ENCODE data around the gene NR2F2.

The NR2F2 gene

DNA sequence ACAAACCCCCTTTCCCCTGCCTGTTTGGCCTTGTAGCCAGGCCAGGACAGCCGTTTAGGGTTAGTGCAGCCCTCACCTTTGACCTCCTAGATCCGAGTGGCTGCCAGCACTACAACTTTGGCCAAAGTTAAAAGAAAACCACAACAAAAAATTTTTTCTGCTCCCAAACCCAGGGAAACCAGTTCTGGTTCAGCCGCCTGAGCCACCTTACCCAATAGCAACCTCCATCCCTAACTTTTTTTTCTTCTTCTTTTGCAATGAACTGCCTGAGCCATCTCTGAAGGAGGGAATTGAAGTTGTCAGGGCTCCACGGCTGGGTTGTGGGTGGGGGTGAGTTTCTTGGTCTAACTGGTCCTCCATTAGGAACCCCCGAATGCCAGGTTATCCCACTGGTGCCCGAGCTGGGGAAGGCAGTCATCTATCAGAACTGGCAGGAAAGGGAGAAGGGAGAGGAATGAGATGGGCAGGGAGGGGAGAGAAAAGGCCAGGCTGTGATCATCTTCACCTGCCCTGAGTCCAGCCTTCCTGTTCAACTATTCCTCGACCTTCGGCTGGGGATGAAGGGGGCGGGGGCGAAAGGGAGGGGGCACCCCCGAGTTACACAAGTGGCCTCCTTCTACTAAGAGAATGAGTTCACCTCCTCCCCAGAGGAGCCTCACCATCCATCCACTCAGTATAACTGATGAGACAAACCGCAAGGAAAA lies 6.2 kb upstream of the NR2F2 start:
- Mint-ChIP-seq H3K27ac (no peak overlapping the region), H3K4me1 (peaks cover 2% of the 10 kb centered on the region), H3K4me3 (no peak overlapping the region), H3K36me3 (ENCODE audit: low read depth) (no peaks in the 10 kb centered on the region), H3K9me3 (peaks cover 5% of the 10 kb centered on the region), H3K27me3 (peaks cover 83% of the 10 kb centered on the region)
- ATAC-seq (no peak), DNase-seq (no peak)

DNA sequence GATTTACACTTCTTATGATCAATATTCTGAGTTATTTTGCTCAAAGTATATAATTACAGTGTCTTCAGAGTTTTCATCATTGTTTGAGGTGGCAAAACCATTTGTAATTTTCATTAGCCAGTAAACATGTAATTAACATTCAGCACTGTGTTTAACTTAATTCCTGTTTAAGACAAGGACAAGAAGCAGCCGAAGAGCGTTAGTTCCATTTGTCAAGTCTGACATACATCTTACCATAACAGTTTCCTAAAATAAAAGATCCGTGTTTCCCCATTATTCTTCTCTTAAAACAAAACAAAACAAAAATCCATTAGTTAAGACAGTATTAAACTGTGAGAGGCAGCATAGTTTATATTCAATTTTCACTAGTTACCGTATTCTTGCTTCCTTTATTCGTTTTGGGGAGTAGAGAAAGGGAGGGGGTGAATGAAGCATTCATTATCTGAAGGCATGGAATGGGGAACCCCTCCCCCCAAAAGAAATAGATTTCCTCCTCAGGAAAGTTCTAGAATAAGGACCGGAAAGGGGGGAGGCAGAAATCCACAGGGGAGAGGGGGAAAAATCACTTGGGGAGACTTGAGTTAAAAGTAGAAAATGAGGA lies 5.5 kb upstream of the NR2F2 start:
- Mint-ChIP-seq H3K27me3 (peaks cover 86% of the 10 kb centered on the region), H3K4me3 (no peak overlapping the region), H3K36me3 (ENCODE audit: low read depth) (peaks cover 2% of the 10 kb centered on the region), H3K27ac (no peak overlapping the region), H3K9me3 (peaks cover 5% of the 10 kb centered on the region), H3K4me1 (peaks cover 8% of the 10 kb centered on the region)
- DNase-seq, result no peak
- no peak for ATAC-seq

DNA sequence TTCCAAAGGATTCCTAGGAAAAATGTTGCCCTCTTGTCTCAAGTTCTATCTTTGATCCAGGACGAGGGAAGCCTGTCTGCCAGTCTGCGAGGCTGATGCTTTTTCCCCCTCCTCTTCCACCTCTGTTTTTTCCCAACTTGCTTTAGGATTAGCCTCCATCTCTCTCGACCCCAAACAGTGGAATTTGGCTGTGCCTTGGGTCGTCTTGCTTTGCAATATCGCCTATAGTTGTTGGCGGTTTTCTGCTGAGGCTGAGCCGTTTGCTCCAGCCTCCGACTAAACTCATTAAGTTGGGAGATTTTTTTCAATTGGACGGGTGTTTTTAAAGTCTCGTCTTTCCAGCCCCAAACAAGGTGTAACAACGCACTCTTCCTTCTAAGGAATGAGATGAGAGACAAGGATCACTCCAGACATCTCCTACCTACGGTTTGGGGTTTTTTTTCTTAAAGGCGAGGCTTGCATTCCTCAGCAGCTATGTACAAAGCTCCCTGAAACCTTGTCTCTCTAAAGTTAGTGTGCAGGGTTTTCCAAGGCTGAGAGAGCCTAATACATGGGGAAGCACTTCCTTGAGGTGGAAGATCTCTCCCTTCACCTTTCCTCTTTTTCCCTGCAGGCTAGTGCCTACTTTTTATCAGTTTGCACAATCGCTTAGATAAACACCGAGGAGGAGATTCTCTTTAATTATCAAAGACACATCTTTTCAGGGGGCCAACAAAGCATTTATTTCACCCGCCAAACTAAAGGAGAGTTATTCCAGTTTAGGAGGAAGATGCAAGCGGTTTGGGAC lies 4.8 kb upstream of the NR2F2 start:
- DNase-seq (no peak), ATAC-seq (no peak)
- H3K9me3 Mint-ChIP-seq, result peaks cover 5% of the 10 kb centered on the region
- no peak overlapping the region for H3K4me3 Mint-ChIP-seq
- H3K36me3 Mint-ChIP-seq (ENCODE audit: low read depth), result peaks cover 2% of the 10 kb centered on the region
- no peak overlapping the region for H3K27ac Mint-ChIP-seq
- peaks cover 11% of the 10 kb centered on the region for H3K4me1 Mint-ChIP-seq
- peaks cover 86% of the 10 kb centered on the region for H3K27me3 Mint-ChIP-seq

DNA sequence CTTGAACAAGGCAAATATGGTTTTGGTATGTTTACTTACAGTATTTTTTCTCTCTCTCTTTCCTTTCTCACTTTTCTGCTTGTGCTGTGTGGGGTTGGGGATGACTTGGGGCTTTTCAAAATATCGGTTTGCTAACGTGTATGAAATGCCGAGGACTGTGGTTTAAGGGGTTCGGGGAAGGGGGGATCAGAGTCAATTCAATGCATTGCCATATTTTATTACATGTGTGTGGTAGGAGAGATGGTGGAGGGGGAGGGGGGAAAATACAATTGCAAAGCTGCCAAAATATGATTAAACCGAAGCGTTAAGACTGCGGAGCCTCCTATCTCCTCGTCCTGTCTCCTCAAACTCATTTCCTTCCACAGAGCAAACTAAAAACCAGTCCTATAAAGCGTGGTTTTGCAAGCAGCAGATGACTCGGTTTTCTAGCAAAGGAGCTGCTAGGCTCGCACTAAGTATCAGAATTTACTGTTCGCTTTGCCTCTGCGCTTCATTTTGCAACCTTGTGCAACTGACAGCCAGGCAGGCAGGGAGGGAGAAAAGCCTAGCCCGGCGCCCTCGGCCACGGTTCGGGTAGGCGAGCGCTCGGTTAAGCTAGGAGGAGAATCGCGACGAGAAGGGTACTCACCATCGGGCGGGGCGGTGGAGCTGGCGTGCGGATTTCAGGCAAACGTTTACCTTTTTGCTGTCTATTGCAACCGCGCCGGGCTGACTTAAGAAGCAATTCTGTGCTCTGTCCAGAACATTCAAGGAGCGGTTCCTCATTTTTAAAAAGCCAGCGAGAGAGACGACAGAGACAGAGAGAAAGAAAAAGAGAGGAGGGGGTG lies 4.0 kb upstream of the NR2F2 start:
- no peak overlapping the region for H3K4me3 Mint-ChIP-seq
- no peak for ATAC-seq
- H3K27me3 Mint-ChIP-seq, result peaks cover 85% of the 10 kb centered on the region
- no peak for DNase-seq
- H3K27ac Mint-ChIP-seq, result no peak overlapping the region
- peaks cover 5% of the 10 kb centered on the region for H3K9me3 Mint-ChIP-seq
- H3K36me3 Mint-ChIP-seq (ENCODE audit: low read depth), result peaks cover 2% of the 10 kb centered on the region
- H3K4me1 Mint-ChIP-seq, result peaks cover 16% of the 10 kb centered on the region

DNA sequence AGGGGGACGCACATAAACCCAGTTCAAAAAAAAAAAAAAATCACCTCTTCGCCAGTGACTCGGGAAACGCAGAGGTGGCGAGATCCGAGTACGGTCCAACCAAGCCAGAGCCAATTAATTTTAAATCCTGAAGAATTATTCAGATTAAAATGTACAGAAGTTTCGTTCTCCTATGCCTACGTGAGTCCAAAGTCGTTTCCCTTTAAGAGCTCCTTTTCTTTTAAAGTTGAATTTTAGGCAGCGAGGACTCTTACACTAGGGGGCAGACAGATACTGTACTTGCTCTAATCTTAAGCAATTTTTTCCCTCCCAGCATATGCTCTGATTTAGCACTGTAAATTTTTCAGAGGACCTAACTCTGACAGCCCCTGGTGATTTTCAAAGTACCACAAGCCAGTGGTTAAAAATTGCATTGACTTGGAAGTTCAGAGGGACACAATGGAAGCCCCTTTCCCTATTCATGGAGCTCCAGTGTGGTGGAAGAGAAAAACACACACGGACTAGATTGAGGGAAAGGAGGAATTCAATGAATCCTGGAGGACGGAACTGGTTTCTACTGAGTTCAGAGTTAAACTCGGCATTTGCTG lies 3.3 kb upstream of the NR2F2 start:
- Mint-ChIP-seq H3K27ac (no peak overlapping the region), H3K9me3 (peaks cover 5% of the 10 kb centered on the region), H3K4me1 (peaks cover 18% of the 10 kb centered on the region), H3K27me3 (peaks cover 85% of the 10 kb centered on the region), H3K4me3 (no peak overlapping the region), H3K36me3 (ENCODE audit: low read depth) (peaks cover 2% of the 10 kb centered on the region)
- DNase-seq (no peak), ATAC-seq (peak; percentile 33)

DNA sequence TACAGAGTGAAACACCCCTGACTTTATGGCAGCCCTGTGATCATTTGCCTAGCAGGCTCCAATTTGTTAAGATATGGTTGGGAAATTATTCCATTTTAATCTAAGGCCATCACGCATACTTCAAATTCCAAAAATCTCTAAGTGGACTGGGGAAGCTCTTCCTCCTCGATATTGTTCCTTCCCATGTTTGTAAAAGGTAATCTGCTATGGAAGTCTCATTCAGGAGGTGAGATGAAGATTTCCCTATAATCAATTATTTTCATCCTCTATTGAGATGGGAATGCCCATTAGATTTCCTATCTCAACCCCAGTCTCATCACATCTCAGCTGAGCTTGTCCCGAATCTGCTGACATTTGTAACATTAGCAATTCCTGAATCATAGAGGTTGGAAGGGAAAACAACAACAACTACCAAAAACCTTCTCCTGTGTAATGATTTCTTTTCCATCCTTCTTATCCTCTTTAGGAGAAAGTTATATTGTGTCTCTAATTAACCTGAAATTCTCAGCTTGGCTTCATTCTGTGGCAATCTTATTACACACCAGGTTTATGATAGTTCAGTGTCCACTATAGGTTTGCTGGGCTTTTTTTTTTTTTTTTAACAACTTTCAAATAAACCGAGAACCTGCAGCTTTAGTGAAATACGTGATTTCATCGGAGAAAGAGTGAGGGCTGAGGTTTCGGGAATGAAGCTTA lies 2.2 kb upstream of the NR2F2 start:
- H3K4me3 Mint-ChIP-seq, result no peak overlapping the region
- DNase-seq (no peak), ATAC-seq (no peak)
- H3K27me3 Mint-ChIP-seq, result peaks cover 90% of the 10 kb centered on the region
- H3K27ac Mint-ChIP-seq, result no peak overlapping the region
- peaks cover 5% of the 10 kb centered on the region for H3K36me3 Mint-ChIP-seq (ENCODE audit: low read depth)
- peaks cover 5% of the 10 kb centered on the region for H3K9me3 Mint-ChIP-seq
- H3K4me1 Mint-ChIP-seq, result peaks cover 25% of the 10 kb centered on the region

DNA sequence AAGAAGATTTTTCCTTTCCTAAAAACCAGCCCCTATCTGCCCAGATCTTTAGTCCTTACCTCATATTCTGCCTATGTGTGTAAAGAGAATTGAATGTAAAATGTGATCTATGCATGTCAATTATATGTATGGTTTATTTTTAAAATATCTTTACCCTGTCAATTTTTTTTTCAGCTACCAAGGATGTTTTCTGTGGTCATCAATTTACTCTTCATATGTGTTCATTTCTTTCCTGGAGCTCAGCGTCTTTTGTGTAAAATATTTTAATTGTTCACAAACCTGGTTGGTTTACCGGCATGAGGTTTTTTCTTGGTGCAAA lies 1.7 kb upstream of the NR2F2 start:
- DNase-seq, result no peak
- Mint-ChIP-seq H3K4me3 (no peak overlapping the region), H3K9me3 (peaks cover 5% of the 10 kb centered on the region), H3K27me3 (peaks cover 89% of the 10 kb centered on the region), H3K27ac (no peak overlapping the region), H3K36me3 (ENCODE audit: low read depth) (peaks cover 5% of the 10 kb centered on the region), H3K4me1 (peaks cover 26% of the 10 kb centered on the region)
- no peak for ATAC-seq

DNA sequence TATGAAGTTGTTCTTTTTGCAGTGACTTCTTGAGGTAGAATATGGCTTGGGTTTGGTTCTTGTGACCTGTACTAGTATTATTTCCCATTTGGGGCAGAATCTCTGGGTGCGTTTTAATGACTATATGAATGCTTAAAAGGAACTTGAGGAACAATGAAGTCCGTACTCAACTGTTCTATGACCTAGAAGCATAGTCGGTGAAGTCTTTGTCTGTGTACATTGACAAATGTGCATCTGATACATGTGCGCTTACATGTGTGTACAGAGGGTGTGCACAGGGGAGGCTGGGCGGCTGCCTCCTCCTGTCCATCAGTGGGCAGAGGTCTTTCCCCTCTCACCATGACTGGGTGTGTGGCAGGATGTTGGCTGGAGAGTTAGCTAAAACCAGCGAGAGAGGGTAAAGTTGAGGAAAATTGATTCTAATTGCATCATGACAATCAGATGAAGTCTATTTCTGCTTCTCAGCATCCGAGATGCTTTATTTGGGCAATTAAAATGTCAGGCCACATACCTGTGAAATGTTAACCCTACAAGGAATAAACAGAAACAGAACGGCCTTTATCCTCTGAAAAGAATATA lies 1.0 kb upstream of the NR2F2 start:
- Mint-ChIP-seq H3K4me3 (no peak overlapping the region), H3K4me1 (peaks cover 26% of the 10 kb centered on the region), H3K27me3 (peaks cover 89% of the 10 kb centered on the region), H3K9me3 (peaks cover 5% of the 10 kb centered on the region), H3K36me3 (ENCODE audit: low read depth) (peaks cover 5% of the 10 kb centered on the region), H3K27ac (no peak overlapping the region)
- ATAC-seq, result no peak
- DNase-seq, result no peak

DNA sequence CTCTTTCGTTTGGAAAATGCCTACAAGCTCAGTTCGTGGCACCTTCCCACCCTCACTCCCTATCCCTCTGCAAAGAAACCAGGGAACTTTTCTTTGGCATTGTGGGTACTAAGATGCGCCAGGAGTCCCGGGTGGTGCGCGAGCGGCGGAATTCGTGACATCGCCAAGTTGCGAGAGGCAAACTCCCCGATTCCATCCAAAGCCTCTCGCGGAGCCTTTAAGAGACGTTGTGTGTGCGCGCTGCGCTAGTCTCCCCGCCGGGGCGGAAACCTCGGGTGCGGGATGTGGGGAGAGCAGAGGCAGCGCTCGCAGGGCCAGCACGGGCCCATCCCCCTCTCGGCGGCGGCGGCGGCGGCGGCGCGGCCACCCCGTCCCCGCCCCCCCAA lies 443 bp upstream of the NR2F2 start:
- Mint-ChIP-seq H3K9me3 (peaks cover 5% of the 10 kb centered on the region), H3K36me3 (ENCODE audit: low read depth) (peaks cover 5% of the 10 kb centered on the region), H3K27ac (no peak overlapping the region), H3K27me3 (peaks cover 87% of the 10 kb centered on the region), H3K4me3 (peak overlapping the region; percentile 49), H3K4me1 (peaks cover 26% of the 10 kb centered on the region)
- ATAC-seq (no peak), DNase-seq (no peak)

DNA sequence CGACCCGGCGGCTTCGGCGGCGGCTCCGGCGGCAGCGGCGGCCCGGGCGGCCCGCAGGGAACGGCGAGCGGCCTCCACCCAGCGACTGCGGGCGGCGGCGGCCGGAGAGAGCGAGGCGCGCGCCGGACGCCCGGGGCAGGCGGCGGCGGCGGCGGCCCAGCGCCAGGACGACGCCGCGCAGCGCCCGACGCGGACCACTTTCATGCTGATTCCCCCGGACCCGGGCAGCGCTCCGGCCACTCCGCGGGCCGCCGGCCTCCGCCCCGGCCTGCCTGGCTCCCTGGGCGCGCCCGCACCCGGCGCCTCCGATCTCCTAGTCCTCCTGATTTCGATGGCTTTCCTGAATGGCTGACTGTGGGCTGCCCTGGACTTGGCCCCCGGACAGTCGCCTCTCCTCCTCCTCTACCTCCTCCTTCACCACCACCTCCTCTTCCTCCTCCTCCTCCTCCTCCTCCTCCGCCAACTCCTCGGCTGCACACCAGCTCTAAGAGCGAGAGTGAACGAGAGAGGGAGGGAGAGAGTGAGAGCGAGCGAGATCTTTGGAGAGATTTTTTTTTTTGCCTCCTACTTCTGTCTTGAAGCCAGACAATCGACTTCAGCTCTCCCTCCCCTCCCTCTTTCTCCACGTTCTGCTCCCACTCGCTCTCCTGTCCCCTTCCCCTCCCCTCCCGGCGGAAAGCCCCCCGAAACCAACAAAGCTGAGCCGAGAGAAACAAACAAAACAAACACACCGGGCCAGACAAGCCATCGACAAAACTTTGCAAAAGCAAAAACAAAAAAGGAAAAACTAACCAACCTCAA lies 844 bp downstream of the NR2F2 start:
- no peak for ATAC-seq
- Mint-ChIP-seq H3K9me3 (peaks cover 5% of the 10 kb centered on the region), H3K36me3 (ENCODE audit: low read depth) (peaks cover 5% of the 10 kb centered on the region), H3K27me3 (peaks cover 86% of the 10 kb centered on the region), H3K27ac (peak overlapping the region; percentile 11), H3K4me3 (peak overlapping the region; percentile 32), H3K4me1 (peaks cover 26% of the 10 kb centered on the region)
- DNase-seq, result no peak

DNA sequence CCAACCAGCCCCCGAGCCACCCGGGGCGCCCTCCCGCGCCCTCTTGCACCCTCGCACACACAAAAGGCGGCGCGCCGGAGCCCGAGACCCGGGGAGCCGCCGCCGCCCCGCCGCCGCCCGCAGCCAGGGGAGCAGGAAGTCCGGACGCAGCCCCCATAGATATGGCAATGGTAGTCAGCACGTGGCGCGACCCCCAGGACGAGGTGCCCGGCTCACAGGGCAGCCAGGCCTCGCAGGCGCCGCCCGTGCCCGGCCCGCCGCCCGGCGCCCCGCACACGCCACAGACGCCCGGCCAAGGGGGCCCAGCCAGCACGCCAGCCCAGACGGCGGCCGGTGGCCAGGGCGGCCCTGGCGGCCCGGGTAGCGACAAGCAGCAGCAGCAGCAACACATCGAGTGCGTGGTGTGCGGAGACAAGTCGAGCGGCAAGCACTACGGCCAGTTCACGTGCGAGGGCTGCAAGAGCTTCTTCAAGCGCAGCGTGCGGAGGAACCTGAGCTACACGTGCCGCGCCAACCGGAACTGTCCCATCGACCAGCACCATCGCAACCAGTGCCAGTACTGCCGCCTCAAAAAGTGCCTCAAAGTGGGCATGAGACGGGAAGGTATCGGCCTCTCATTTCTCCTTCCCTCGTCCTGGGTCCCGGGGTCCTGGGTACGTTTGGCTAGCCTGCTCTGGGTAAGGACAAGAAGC lies 1.6 kb downstream of the NR2F2 start:
- DNase-seq, result no peak
- Mint-ChIP-seq H3K4me1 (peaks cover 24% of the 10 kb centered on the region), H3K27ac (no peak overlapping the region), H3K36me3 (ENCODE audit: low read depth) (peaks cover 5% of the 10 kb centered on the region), H3K9me3 (peaks cover 5% of the 10 kb centered on the region), H3K4me3 (peak overlapping the region; percentile 46), H3K27me3 (peaks cover 86% of the 10 kb centered on the region)
- no peak for ATAC-seq

DNA sequence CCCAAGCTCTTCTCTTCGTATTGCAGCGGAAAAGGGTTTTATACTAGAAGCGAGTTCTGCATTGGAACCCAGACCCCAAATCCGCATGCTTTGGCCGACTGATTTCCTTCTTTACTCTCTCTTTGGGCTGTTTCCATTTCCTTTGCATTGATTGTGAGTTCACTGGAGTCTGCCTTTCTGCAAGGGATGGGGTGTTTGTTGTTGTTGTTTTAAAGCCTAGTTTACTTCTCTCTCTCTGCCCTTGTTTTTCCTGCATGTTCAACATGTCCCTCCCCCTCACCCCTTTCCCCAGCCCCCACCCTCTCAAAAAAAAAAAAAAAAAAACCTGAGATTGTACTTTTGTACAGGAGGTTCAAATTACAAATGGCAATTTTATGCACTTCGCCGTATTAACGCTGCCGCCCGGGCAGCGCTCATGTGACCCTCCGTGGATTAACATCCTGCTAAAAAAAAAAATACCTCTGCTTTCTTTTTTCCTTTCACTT lies 2.2 kb downstream of the NR2F2 start:
- H3K9me3 Mint-ChIP-seq, result peaks cover 5% of the 10 kb centered on the region
- peaks cover 86% of the 10 kb centered on the region for H3K27me3 Mint-ChIP-seq
- H3K27ac Mint-ChIP-seq, result no peak overlapping the region
- no peak for DNase-seq
- H3K4me3 Mint-ChIP-seq, result peak overlapping the region; percentile 46
- ATAC-seq, result no peak
- peaks cover 23% of the 10 kb centered on the region for H3K4me1 Mint-ChIP-seq
- H3K36me3 Mint-ChIP-seq (ENCODE audit: low read depth), result peaks cover 5% of the 10 kb centered on the region

All from activated naive CD8-positive, alpha-beta T cell treated with anti-CD3 and anti-CD28 coated beads, Interleukin-2, amount 50 U/mL, for 24 hours (primary cell).